Thyroid gland (tissue), 4 donors: Measurements from ENCODE around the gene WDPCP.

Experiments
- CTCF ChIP-seq, 6 experiments: fragments of 200-600 bp in 3 of 6; fragments of 450-650 bp in 3 of 6; sonication (generic) in 3 of 6; IDR thresholded peaks; one replicate each; pipeline ENCODE4 v1.5.1; 2016 to 2019; ENCODE audit warnings: antibody characterized with exemption in 6 of 6, mild to moderate bottlenecking in 2 of 6, inconsistent platforms in 1 of 6, moderate library complexity in 1 of 6
- POLR2A ChIP-seq, 2 donors: fragments of 450-650 bp; IDR thresholded peaks; one replicate each; pipeline ENCODE4 v1.6.1; 2017; ENCODE audit warnings: antibody characterized with exemption in 2 of 2, mild to moderate bottlenecking in 2 of 2, moderate library complexity in 1 of 2

GRCh38 chr2:63494968-63495367 lies 93.3 kb downstream of the WDPCP start:
- no peak for TF ChIP-seq CTCF (IDR thresholded peaks at IDR 0.05)
- TF ChIP-seq POLR2A (IDR thresholded peaks at IDR 0.05): no peak
